ENCODE data around the gene MGARP.

GRCh38 chr4:139273835-139274234, 6.2 kb downstream of the MGARP start:
- TF ChIP-seq SIN3A (IDR thresholded peaks at IDR 0.05; ENCODE audit: borderline replicate concordance, insufficient read depth, low read depth, low read length) (no peak), REST (IDR thresholded peaks at IDR 0.05; ENCODE audit: insufficient read depth in 1 of 2, low read depth in 2 of 2, low read length in 1 of 2) (no peak), CTCF (IDR thresholded peaks at IDR 0.05) (no peak), POLR2AphosphoS5 (IDR thresholded peaks at IDR 0.05; ENCODE audit: low read depth, low read length) (no peak), TCF7L2 (IDR thresholded peaks at IDR 0.05; ENCODE audit: low read depth, low read length) (no peak)
